Measurements from ENCODE around the gene PLXNA4.
A peak's percentile ranks its signal among the peaks of the same experiment; 100 is the strongest.

Gene PLXNA4

DNA sequence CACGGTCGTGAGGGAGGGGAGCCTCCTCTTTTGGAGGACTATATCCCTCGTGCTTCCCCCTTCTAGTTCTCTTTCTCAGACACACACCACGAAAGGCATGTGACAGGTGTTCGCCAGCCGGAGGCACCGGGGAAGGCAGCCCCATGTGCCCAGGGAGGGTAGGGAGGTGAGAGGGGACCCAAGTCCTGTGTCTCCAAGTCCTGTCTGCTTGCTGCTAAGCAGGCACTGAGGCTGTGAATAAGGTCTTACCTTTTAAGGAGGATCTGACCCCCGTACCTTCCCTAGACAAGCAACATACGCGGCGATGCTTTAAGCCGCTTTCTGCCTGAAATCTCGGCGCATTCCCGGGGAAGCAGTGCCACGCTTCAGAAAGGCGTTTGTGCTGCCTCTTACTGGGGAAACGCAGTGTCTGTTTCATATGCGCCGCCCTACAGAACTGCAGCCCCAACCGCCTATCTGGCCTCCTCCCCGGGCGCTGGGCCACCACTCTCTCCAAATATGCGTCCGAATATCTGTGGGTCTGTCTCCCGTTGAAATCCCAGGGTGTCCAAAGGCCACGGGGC lies 770 bp downstream of the PLXNA4 start:
- in situ Hi-C loops (cut with MboI; ENCODE audit: low sequenced_read_pairs, unreplicated experiment) = no loop called here
- peak; percentile 35 for DNase-seq (ENCODE audit: low spot score)
- TF ChIP-seq, protein P1, sequence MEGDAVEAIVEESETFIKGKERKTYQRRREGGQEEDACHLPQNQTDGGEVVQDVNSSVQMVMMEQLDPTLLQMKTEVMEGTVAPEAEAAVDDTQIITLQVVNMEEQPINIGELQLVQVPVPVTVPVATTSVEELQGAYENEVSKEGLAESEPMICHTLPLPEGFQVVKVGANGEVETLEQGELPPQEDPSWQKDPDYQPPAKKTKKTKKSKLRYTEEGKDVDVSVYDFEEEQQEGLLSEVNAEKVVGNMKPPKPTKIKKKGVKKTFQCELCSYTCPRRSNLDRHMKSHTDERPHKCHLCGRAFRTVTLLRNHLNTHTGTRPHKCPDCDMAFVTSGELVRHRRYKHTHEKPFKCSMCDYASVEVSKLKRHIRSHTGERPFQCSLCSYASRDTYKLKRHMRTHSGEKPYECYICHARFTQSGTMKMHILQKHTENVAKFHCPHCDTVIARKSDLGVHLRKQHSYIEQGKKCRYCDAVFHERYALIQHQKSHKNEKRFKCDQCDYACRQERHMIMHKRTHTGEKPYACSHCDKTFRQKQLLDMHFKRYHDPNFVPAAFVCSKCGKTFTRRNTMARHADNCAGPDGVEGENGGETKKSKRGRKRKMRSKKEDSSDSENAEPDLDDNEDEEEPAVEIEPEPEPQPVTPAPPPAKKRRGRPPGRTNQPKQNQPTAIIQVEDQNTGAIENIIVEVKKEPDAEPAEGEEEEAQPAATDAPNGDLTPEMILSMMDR (IDR thresholded peaks at IDR 0.05; ENCODE audit: borderline replicate concordance, control extremely low read depth, extremely low read depth, insufficient read depth, missing control alignments) = no peak

DNA sequence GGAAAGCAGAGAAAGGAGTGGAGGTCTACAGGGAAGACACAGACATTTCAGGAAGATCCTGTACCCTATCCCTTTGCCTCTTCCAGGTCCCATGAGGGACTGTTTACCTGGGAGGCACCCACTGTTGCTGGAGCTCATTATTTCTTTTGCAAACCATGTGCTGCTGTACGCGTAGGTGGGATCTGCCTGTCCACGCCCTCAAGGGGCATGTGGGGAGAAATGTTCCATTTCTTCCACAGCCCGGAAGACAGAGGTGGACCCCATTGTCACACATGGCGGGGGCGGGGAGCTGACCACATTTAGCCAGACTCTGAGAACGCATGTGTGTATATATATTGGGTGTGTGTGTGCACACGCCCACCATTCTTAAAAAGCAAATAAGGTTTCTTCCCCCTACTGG lies 2.0 kb downstream of the PLXNA4 start:
- DNase-seq (ENCODE audit: low spot score) = no peak
- TF ChIP-seq, protein P1 (IDR thresholded peaks at IDR 0.05; ENCODE audit: borderline replicate concordance, control extremely low read depth, extremely low read depth, insufficient read depth, missing control alignments) = no peak
- in situ Hi-C loops (cut with MboI; ENCODE audit: low sequenced_read_pairs, unreplicated experiment) = no loop called here

DNA sequence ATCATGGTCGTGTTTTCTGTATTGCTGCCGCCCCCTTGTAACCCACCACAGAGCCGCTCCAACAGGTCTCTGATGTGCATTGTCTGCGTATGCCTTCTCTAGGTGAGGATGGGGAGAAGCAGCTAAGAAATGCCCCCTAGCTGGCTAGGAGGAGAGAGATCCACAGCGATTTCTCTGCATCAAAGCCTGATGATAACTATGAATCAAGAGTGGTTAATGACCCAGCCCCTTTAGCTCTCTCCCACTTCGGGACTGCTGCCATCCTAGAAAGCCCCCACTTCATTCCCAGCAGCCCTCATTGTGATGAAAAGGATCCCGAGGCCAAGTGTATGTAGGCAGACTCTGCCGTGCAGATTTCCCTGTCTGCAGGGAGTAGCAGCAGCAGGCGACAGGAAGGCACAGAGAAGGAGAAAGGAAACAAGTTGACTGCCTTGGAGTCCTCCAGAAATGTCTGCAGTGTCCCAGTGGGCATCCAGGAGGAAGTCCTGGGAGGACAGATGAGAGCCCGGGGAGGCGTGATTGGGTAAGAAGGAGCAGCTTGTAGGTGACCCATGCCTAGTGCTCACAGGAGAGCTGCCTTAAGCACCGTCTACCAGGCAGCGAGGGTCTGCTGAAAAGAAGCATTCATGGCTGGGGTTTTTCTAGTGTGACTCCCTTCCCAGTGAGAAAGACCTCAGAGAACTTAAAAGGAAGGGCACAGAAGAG lies 2.9 kb downstream of the PLXNA4 start:
- no peak for DNase-seq (ENCODE audit: low spot score)
- in situ Hi-C loops (cut with MboI; ENCODE audit: low sequenced_read_pairs, unreplicated experiment) = no loop called here
- TF ChIP-seq, protein P1 (IDR thresholded peaks at IDR 0.05; ENCODE audit: borderline replicate concordance, control extremely low read depth, extremely low read depth, insufficient read depth, missing control alignments) = no peak

DNA sequence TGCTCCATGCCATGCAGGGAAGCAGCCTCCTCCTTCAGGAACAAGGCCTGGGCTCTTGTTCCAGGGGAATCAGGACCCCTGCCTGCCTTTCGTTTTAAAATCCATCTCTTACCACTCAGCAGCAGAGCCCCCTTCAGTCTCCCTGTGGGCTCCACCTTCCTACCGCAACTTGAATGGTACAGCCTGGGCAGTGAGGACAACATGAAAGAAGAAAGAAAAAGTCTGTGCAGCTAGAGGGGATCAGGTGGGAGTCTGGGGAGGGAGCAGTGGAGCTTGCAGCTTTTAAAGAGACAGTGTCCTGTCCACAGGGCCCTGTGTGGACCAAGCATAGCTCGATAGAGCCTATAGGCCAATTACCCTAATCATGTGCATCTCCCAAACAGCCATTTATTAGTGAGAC lies 3.7 kb downstream of the PLXNA4 start:
- TF ChIP-seq, protein P1 (IDR thresholded peaks at IDR 0.05; ENCODE audit: borderline replicate concordance, control extremely low read depth, extremely low read depth, insufficient read depth, missing control alignments) = no peak
- in situ Hi-C loops (cut with MboI; ENCODE audit: low sequenced_read_pairs, unreplicated experiment) = no loop called here
- DNase-seq (ENCODE audit: low spot score) = no peak

DNA sequence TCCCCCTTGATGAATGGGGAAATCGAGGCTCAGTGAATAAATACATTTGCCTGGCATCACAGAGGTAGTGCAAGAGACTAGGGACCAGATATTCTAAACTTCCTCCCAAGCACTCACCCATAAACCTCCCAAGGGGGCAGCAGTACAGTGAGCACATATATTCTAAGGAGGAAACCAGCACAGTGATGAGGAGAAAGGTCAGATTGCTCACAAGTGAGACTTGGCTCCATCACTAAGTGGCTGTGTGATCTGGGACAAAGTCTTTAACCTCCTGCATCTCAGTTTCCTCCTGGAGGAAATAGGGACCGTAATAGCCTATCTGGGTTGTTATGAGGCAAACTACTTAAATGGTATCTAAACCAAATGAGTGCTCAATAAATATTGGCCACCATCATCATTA lies 4.3 kb downstream of the PLXNA4 start:
- no peak for DNase-seq (ENCODE audit: low spot score)
- TF ChIP-seq, protein P1 (IDR thresholded peaks at IDR 0.05; ENCODE audit: borderline replicate concordance, control extremely low read depth, extremely low read depth, insufficient read depth, missing control alignments) = no peak
- in situ Hi-C loops (cut with MboI; ENCODE audit: low sequenced_read_pairs, unreplicated experiment) = no loop called here

DNA sequence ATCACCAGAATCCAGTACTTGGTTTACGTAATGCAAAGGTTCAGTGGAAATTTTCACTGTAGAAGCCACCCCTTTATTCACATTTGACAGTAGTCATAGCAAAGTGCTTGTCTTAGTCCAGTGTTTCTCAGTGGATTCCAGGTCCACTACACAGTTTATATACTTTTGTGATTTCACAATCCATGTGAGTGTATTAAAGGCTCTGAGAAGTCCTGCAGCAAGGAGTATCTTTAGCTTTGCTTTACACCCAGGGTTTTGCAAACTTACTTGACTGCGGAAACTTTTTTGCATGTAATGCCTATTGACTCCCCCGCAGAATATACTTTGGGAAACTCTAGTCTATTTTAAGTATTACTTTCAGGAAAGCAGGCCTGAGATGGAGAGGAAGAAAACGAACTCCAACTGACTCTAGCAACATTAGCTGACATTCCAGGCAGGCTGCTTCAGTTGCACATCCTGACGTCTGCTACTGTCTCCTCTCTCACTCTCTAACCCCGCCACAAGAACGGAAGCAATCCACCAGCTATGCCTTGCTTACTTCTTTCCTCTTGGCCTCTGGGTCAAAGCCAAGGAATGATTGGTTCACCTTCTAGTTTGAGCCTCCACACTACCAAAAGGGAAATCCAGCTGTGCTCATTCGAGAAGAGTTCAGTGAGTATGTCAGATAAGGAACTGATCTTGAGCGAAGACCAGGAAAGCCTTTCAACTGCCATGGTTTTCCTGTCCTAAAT lies 6.2 kb downstream of the PLXNA4 start:
- DNase-seq (ENCODE audit: low spot score) = no peak
- in situ Hi-C loops (cut with MboI; ENCODE audit: low sequenced_read_pairs, unreplicated experiment) = no loop called here

More for the DNA sequence above, 6.2 kb downstream of the PLXNA4 start:
- TF ChIP-seq, protein P1 (IDR thresholded peaks at IDR 0.05; ENCODE audit: borderline replicate concordance, control extremely low read depth, extremely low read depth, insufficient read depth, missing control alignments) = no peak

Measured in GM13976 (cell line).